EH (cell line): ENCODE results near the gene CRTC1.

Experiments used
- DNase-seq: peaks from one replicate; pipeline ENCODE4 v3.0.0-alpha.2; 2015; ENCODE audit warnings: low read depth

Gene CRTC1

GRCh38 chr19:18770663-18771327, 87.3 kb downstream of the CRTC1 start:
- no peak for DNase-seq

- peak; percentile 21 for DNase-seq
These were observed 88.1 kb downstream of the CRTC1 start for GRCh38 chr19:18771328-18772242.

- no peak for DNase-seq
These were observed 89.4 kb downstream of the CRTC1 start for GRCh38 chr19:18772620-18773587.

GRCh38 chr19:18773682-18774081, 90.2 kb downstream of the CRTC1 start:
- DNase-seq: no peak

- no peak for DNase-seq
These were observed 90.6 kb downstream of the CRTC1 start for GRCh38 chr19:18774107-18774506.

- no peak for DNase-seq
These were observed 91.4 kb downstream of the CRTC1 start for GRCh38 chr19:18774782-18775444.

- peak; percentile 84 for DNase-seq
These were observed 92.3 kb downstream of the CRTC1 start for GRCh38 chr19:18775586-18776287.

- DNase-seq: peak; percentile 81
These were observed 92.8 kb downstream of the CRTC1 start for GRCh38 chr19:18776288-18776594.

- peak; percentile 69 for DNase-seq
These were observed 93.3 kb downstream of the CRTC1 start for GRCh38 chr19:18776736-18777135.

- no peak for DNase-seq
These were observed 94.0 kb downstream of the CRTC1 start for GRCh38 chr19:18777301-18778075.

- no peak for DNase-seq
These were observed 94.6 kb downstream of the CRTC1 start for GRCh38 chr19:18778076-18778389.

- DNase-seq: no peak
These were observed 95.5 kb downstream of the CRTC1 start for GRCh38 chr19:18778826-18779495.

GRCh38 chr19:18780081-18780480, 96.6 kb downstream of the CRTC1 start:
- DNase-seq: no peak

GRCh38 chr19:18780631-18781030, 97.2 kb downstream of the CRTC1 start:
- no peak for DNase-seq

- DNase-seq: no peak
These were observed 97.6 kb downstream of the CRTC1 start for GRCh38 chr19:18781047-18781600.

- DNase-seq: no peak
These were observed 98.5 kb downstream of the CRTC1 start for GRCh38 chr19:18781885-18782527.

- no peak for DNase-seq
These were observed 99.2 kb downstream of the CRTC1 start for GRCh38 chr19:18782559-18783225.

GRCh38 chr19:18783958-18784785, 100.7 kb downstream of the CRTC1 start:
- DNase-seq: no peak
